Mesenchymal stem cell (in vitro differentiated cells and primary cell): ENCODE data around the gene PSG1.
"Not testable (repeated sequence)": the region's sequence is repeated elsewhere in the genome, so short reads cannot be mapped to it uniquely, and the experiment has no call there.

ENCODE experiments used
- DNase-seq: peaks from one replicate; pipeline ENCODE4 v3.0.0-alpha.2; 2013
- H2AFZ ChIP-seq: one replicate; pipeline ENCODE4 v1.6.1; 2013; ENCODE audit warnings: low read depth, mild to moderate bottlenecking, control low read depth, inconsistent platforms, low read length, moderate library complexity
- H2AK5ac ChIP-seq: 2 replicates; pipeline ENCODE4 v1.6.1; 2013; ENCODE audit warnings: low read length, moderate library complexity, mild to moderate bottlenecking, inconsistent platforms; ENCODE audit not compliant: severe bottlenecking
- H2BK120ac ChIP-seq: one replicate; pipeline ENCODE4 v1.6.1; 2013; ENCODE audit warnings: low read depth, mild to moderate bottlenecking, inconsistent platforms, low read length, moderate library complexity
- H2BK12ac ChIP-seq, 2 experiments: one replicate each; pipeline ENCODE4 v1.6.1; 2013; ENCODE audit warnings: inconsistent platforms in 2 of 2, low read length in 2 of 2, mild to moderate bottlenecking in 2 of 2, moderate library complexity in 2 of 2, control low read depth in 1 of 2
- H2BK15ac ChIP-seq: one replicate; pipeline ENCODE4 v1.6.1; 2013; ENCODE audit warnings: mild to moderate bottlenecking, low read depth, inconsistent platforms; ENCODE audit not compliant: poor library complexity, severe bottlenecking
- H2BK5ac ChIP-seq: 2 replicates; pipeline ENCODE4 v1.6.1; 2013; ENCODE audit warnings: low read depth, mild to moderate bottlenecking, low read length, control low read depth, inconsistent platforms; ENCODE audit not compliant: poor library complexity, severe bottlenecking
- H3K14ac ChIP-seq, 2 experiments: one replicate each; pipeline ENCODE4 v1.6.1; 2013; ENCODE audit warnings: inconsistent platforms in 2 of 2, low read length in 2 of 2, control low read depth in 1 of 2, mild to moderate bottlenecking in 1 of 2, moderate library complexity in 1 of 2
- H3K18ac ChIP-seq, 2 experiments: one replicate each; pipeline ENCODE4 v1.6.1; 2013; ENCODE audit warnings: inconsistent platforms in 2 of 2, low read length in 2 of 2, control low read depth in 1 of 2, low read depth in 1 of 2, mild to moderate bottlenecking in 1 of 2
- H3K23ac ChIP-seq, 2 experiments: one replicate each; pipeline ENCODE4 v1.6.1; 2013; ENCODE audit warnings: inconsistent platforms in 2 of 2, low read length in 2 of 2, mild to moderate bottlenecking in 2 of 2, moderate library complexity in 2 of 2, control low read depth in 1 of 2
- H3K27ac ChIP-seq: 2 replicates; pipeline ENCODE4 v1.5.1; 2013; ENCODE audit warnings: mild to moderate bottlenecking, moderate library complexity, low read length, control low read depth, inconsistent platforms; ENCODE audit not compliant: poor library complexity, severe bottlenecking
- H3K27me3 ChIP-seq, 2 experiments: 2 replicates each; pipeline versions ENCODE4 v1.6.1 to v1.7.0; 2013; ENCODE audit warnings: low read length in 2 of 2, mild to moderate bottlenecking in 2 of 2, moderate library complexity in 2 of 2, control low read depth in 1 of 2, inconsistent platforms in 1 of 2; ENCODE audit not compliant: control insufficient read depth in 1 of 2, insufficient read depth in 1 of 2
- H3K36me3 ChIP-seq, 2 experiments: 2 replicates each; pipeline versions ENCODE4 v1.6.1 to v1.7.0; 2013; ENCODE audit warnings: low read length in 2 of 2, control low read depth in 1 of 2, inconsistent platforms in 1 of 2, low read depth in 1 of 2, mild to moderate bottlenecking in 1 of 2; ENCODE audit not compliant: insufficient read depth in 2 of 2, control insufficient read depth in 1 of 2
- H3K4ac ChIP-seq, 2 experiments: one replicate each; pipeline ENCODE4 v1.6.1; 2013; ENCODE audit warnings: inconsistent platforms in 2 of 2, low read length in 2 of 2, mild to moderate bottlenecking in 2 of 2, moderate library complexity in 2 of 2, control low read depth in 1 of 2, low read depth in 1 of 2
- H3K4me1 ChIP-seq: 2 replicates; pipeline ENCODE4 v1.6.1; 2013; ENCODE audit warnings: low read depth, low read length, control low read depth; ENCODE audit not compliant: control insufficient read depth, insufficient read depth
- H3K4me2 ChIP-seq: 2 replicates; pipeline ENCODE4 v1.6.1; 2013; ENCODE audit warnings: low read length, mild to moderate bottlenecking, inconsistent platforms; ENCODE audit not compliant: poor library complexity, severe bottlenecking
- H3K4me3 ChIP-seq, 2 experiments: 2 replicates each; pipeline versions ENCODE4 v1.5.1 to v1.7.0; 2013; ENCODE audit warnings: low read length in 2 of 2, mild to moderate bottlenecking in 2 of 2, control low read depth in 1 of 2, low read depth in 1 of 2; ENCODE audit not compliant: insufficient read depth in 1 of 2
- H3K79me1 ChIP-seq: replicated peaks from 2 replicates; pipeline ENCODE4 v1.6.1; 2013; ENCODE audit warnings: mild to moderate bottlenecking, control low read depth, low read length, inconsistent platforms; ENCODE audit not compliant: poor library complexity, severe bottlenecking
- H3K9ac ChIP-seq: 2 replicates; pipeline ENCODE4 v1.7.0; 2013; ENCODE audit warnings: mild to moderate bottlenecking, low read length, moderate library complexity
- H3K9me3 ChIP-seq: 2 replicates; pipeline ENCODE4 v1.7.0; 2013; ENCODE audit warnings: mild to moderate bottlenecking, low read length; ENCODE audit not compliant: control insufficient read depth
- H4K8ac ChIP-seq: one replicate; pipeline ENCODE4 v1.6.1; 2013; ENCODE audit warnings: inconsistent platforms, mild to moderate bottlenecking, low read length, moderate library complexity
- H4K91ac ChIP-seq: one replicate; pipeline ENCODE4 v1.6.1; 2013; ENCODE audit warnings: mild to moderate bottlenecking, low read length, inconsistent platforms
- WGBS: methylation state at CpG from one replicate; pipeline ENCODE4 v1.1.7; 2013; ENCODE audit warnings: mixed read lengths; 5-methylcytosine and 5-hydroxymethylcytosine counted together

PSG1 gene

DNA sequence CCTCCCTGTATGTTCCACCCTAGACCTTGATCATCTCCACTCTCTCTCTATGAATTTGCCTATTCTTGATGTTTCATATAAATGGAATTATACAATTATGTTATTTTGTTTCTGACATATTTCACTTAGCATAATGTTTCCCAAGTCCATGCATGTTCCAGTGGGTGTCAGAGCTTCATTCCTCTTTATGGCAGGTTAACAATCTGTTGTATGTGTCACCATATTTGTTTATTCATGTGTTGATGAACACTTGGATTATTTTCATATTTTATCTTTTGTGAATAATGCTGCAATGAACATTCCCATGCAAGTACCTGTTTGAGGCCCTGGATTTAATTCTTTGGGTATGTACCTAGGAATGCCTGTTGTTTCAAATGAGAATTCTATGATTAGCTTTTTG is 41.5 kb upstream of the PSG1 start:
- not testable (repeated sequence) for H3K9ac ChIP-seq, H4K91ac ChIP-seq, H2AFZ ChIP-seq, H3K4me2 ChIP-seq, H3K23ac ChIP-seq, H3K27me3 ChIP-seq, H3K9me3 ChIP-seq, H2BK12ac ChIP-seq, H3K4me3 ChIP-seq, DNase-seq, H2BK15ac ChIP-seq, H2BK5ac ChIP-seq, H3K18ac ChIP-seq, H3K36me3 ChIP-seq, H3K79me1 ChIP-seq, H3K4me1 ChIP-seq, H3K14ac ChIP-seq, H4K8ac ChIP-seq, H3K4ac ChIP-seq, H3K27ac ChIP-seq, H2BK120ac ChIP-seq, H2AK5ac ChIP-seq

DNA sequence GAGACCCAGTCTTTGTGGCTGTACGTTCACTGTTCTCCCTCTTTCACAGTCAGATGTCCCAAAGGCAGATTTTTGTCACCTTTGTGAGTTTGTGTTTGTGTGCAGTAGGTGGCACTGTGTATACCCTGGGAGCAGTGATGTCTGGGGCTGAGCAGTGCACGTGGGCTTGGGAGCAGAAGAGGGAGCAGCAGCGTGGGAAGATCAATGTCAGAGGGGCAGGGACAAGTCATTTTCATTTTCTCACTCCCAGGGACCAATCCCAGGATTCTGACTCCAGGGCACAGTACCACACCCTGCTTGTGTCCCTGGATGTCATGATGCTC is 40.2 kb upstream of the PSG1 start:
- H3K27ac ChIP-seq: no peak overlapping the region
- H2AFZ ChIP-seq: no peak overlapping the region
- H3K27me3 ChIP-seq: no peaks in the 10 kb centered on the region
- 3% methylated on average over 3 of the region's 3 CpGs for WGBS
- H3K79me1 ChIP-seq: no peaks in the 10 kb centered on the region
- no peak overlapping the region for H3K4ac ChIP-seq
- H2BK15ac ChIP-seq: no peak overlapping the region
- no peak overlapping the region for H3K9ac ChIP-seq
- no peak overlapping the region for H4K8ac ChIP-seq
- no peaks in the 10 kb centered on the region for H3K4me1 ChIP-seq
- no peak overlapping the region for H3K14ac ChIP-seq
- H2AK5ac ChIP-seq: no peak overlapping the region
- H3K9me3 ChIP-seq: peaks cover 5% of the 10 kb centered on the region
- H3K36me3 ChIP-seq: no peaks in the 10 kb centered on the region
- H3K4me3 ChIP-seq: no peak overlapping the region
- no peak overlapping the region for H2BK12ac ChIP-seq
- H3K23ac ChIP-seq: no peak overlapping the region
- no peak overlapping the region for H2BK120ac ChIP-seq
- no peak for DNase-seq
- no peak overlapping the region for H3K4me2 ChIP-seq
- no peak overlapping the region for H4K91ac ChIP-seq
- H3K18ac ChIP-seq: no peak overlapping the region
- H2BK5ac ChIP-seq: no peak overlapping the region

DNA sequence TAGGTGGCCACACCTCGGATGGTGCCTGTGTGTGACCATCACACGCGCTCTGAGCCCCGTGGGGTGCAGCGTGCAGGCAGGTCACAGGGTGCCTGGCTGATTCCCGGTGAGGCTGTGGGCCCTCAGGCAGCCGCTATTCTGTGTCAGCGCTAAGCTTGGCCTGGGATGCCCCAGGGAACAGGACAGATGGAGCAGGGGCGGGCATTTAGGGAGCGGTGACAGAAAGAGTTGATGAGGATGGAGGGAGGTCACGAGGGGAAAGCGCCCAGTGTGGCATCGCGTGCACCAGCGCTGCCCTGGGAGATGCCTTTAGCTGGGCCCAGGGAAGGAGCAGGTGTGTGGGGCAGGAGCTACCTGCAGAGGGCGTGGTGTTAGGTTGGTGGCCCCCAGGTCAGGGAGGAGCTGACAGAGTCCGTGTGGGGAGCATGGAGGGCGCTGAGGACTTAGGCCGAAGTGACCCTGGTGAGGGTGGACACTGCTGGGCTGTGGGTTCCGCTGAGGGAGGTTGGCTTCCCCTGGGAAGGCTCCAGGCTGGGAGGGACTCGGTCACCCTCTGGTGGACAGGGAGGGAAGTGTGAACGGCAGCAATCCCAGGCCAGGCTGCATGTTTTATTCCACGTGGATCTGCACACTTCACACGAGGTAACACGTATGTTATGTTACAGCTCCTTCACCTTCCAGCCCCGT is 39.7 kb upstream of the PSG1 start:
- H2BK12ac ChIP-seq, H3K79me1 ChIP-seq, H3K4me3 ChIP-seq, H2AK5ac ChIP-seq, H3K18ac ChIP-seq, H3K4ac ChIP-seq, H3K27ac ChIP-seq, H3K36me3 ChIP-seq, H3K9me3 ChIP-seq, H3K4me1 ChIP-seq, H2AFZ ChIP-seq, H4K91ac ChIP-seq, H2BK15ac ChIP-seq, H4K8ac ChIP-seq, H3K9ac ChIP-seq, H3K27me3 ChIP-seq, H3K4me2 ChIP-seq, H2BK5ac ChIP-seq, H2BK120ac ChIP-seq, H3K23ac ChIP-seq, DNase-seq, H3K14ac ChIP-seq: not testable (repeated sequence)
- 82% methylated on average over 25 of the region's 26 CpGs for WGBS

DNA sequence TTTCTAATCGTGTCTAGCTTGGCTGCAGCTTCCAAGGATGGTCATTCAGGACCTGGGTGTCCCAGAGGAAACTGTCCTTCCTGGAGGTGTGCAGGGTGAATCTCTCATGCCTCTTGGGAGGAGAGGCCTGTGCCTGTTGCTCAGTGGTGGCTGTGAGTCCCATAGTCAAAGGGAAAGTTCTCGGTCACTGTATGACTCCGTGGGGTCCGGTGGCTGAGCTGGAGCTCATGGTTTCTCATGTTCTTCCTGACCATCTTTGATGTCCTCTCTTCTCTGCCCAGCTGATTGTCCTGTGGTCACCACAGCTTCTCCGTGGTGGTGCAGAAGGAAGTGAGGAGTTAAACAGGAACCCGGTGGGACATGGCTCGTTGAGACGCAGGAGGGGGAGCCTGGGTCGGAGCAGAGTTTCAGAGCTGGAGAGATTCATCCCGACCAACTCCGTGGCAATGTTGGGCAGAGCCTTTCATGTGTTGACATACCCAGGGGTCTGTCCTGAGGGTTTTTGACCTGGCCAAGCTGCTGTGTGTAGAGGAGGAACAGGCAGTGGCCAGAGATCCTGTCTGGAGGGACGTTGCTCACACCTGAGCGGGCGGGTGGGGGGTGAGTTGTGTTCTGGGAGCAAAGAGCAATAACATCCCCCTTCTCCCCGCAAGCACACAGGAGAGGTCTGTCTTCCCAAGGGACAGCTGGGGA is 39.0 kb upstream of the PSG1 start:
- H3K4me1 ChIP-seq, H3K4me2 ChIP-seq, H4K8ac ChIP-seq, H3K9me3 ChIP-seq, H3K9ac ChIP-seq, H3K79me1 ChIP-seq, H3K18ac ChIP-seq, H2BK5ac ChIP-seq, H2BK120ac ChIP-seq, H2AK5ac ChIP-seq, H2BK12ac ChIP-seq, DNase-seq, H3K27me3 ChIP-seq, H3K4ac ChIP-seq, H3K36me3 ChIP-seq, H2AFZ ChIP-seq, H3K27ac ChIP-seq, H3K14ac ChIP-seq, H4K91ac ChIP-seq, H2BK15ac ChIP-seq, H3K23ac ChIP-seq, H3K4me3 ChIP-seq: not testable (repeated sequence)
- WGBS: 81% methylated on average over 12 of the region's 15 CpGs
